ENCODE results near the gene NUF2. TPM values are rescaled to one million over a fixed set of nuclear protein-coding genes. Genes with fewer than 3 reads are reported as not detected.

The NUF2 gene
- total RNA-seq, 1 donor from 2014 or later: 1.2 TPM

GRCh38 chr1:163335216-163335615 lies 13.5 kb downstream of the NUF2 start:
- POLR2A ChIA-PET: no interaction called here
- H3K9me3 Mint-ChIP-seq: peaks cover 5% of the 10 kb centered on the region
- TF ChIP-seq, protein P1, sequence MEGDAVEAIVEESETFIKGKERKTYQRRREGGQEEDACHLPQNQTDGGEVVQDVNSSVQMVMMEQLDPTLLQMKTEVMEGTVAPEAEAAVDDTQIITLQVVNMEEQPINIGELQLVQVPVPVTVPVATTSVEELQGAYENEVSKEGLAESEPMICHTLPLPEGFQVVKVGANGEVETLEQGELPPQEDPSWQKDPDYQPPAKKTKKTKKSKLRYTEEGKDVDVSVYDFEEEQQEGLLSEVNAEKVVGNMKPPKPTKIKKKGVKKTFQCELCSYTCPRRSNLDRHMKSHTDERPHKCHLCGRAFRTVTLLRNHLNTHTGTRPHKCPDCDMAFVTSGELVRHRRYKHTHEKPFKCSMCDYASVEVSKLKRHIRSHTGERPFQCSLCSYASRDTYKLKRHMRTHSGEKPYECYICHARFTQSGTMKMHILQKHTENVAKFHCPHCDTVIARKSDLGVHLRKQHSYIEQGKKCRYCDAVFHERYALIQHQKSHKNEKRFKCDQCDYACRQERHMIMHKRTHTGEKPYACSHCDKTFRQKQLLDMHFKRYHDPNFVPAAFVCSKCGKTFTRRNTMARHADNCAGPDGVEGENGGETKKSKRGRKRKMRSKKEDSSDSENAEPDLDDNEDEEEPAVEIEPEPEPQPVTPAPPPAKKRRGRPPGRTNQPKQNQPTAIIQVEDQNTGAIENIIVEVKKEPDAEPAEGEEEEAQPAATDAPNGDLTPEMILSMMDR (IDR thresholded peaks at IDR 0.05): no peak
- H3K27ac Mint-ChIP-seq: no peak overlapping the region
- peaks cover 3% of the 10 kb centered on the region for H3K36me3 Mint-ChIP-seq (ENCODE audit: low read depth)
- no peak for ATAC-seq (ENCODE audit: low read depth)
- CTCF ChIA-PET: no interaction called here
- intact Hi-C loops (cut with micrococcal nuclease): no loop called here
- H3K4me1 Mint-ChIP-seq: no peaks in the 10 kb centered on the region
- DNase-seq: no peak
- H3K27me3 Mint-ChIP-seq: no peaks in the 10 kb centered on the region
- no peak overlapping the region for H3K4me3 Mint-ChIP-seq

GRCh38 chr1:163337631-163338030 lies 15.9 kb downstream of the NUF2 start:
- DNase-seq: no peak
- Mint-ChIP-seq H3K9me3 (peaks cover 2% of the 10 kb centered on the region), H3K27ac (no peak overlapping the region), H3K4me1 (no peaks in the 10 kb centered on the region), H3K4me3 (no peak overlapping the region), H3K36me3 (ENCODE audit: low read depth) (peaks cover 2% of the 10 kb centered on the region), H3K27me3 (no peaks in the 10 kb centered on the region)
- ATAC-seq (ENCODE audit: low read depth): no peak
- POLR2A ChIA-PET: no interaction called here
- CTCF ChIA-PET: no interaction called here
- TF ChIP-seq, protein P1 (IDR thresholded peaks at IDR 0.05): no peak
- intact Hi-C loops (cut with micrococcal nuclease): no loop called here

DNA sequence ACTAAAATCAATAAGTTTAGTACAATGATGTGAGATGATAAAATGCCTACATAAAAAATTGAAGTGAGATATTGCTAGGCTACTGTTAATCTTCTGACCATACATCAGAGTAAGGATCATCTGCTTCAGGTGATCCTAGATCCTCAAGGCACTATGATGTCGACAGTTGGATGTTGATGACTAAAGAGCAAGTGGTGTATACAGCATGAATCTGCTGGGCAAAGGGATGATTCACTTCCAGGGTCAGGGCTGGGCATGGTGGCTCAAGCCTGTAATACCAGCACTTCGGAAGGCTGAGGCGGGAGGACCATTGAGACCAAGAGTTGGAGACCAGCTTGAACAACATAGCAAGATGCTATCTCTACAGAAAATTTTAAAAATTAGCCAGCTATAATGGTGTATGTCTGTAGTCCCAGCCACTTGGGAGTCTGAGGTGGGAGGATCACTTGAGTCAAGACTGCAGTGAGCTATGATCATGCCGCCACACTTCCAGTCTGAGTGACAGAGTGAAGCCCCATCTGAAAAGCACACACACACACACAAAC lies 24.6 kb downstream of the NUF2 start:
- no peak overlapping the region for H3K27ac Mint-ChIP-seq
- no peaks in the 10 kb centered on the region for H3K36me3 Mint-ChIP-seq (ENCODE audit: low read depth)
- intact Hi-C loops (cut with micrococcal nuclease): no loop called here

DNA sequence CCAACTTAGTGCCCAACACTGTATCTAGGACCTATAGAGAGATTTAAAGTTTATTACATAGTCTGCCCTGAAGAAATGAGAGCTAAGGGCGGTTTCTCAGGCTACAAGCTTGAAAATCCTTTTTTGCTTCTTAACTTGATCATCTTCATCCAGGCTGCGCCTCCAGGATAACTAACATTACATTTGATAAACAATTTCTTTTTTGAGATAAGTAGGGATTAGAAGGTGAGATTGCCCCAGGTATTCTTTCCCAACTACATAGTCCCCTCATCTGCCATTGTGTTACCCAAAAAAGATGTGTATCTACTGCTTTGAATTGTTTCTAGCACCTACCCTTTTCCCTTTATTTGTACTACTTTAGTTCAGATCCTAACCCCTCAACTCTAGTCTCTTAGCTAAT lies 25.4 kb downstream of the NUF2 start:
- Mint-ChIP-seq H3K9me3 (no peaks in the 10 kb centered on the region), H3K36me3 (ENCODE audit: low read depth) (no peaks in the 10 kb centered on the region), H3K27me3 (no peaks in the 10 kb centered on the region), H3K27ac (no peak overlapping the region), H3K4me1 (no peaks in the 10 kb centered on the region), H3K4me3 (no peak overlapping the region)
- DNase-seq: no peak
- intact Hi-C loops (cut with micrococcal nuclease): no loop called here
- POLR2A ChIA-PET: no interaction called here
- ATAC-seq (ENCODE audit: low read depth): no peak
- CTCF ChIA-PET: no interaction called here
- TF ChIP-seq, protein P1 (IDR thresholded peaks at IDR 0.05): no peak

More for the DNA sequence above, 24.6 kb downstream of the NUF2 start:
- ATAC-seq (ENCODE audit: low read depth) (no peak), DNase-seq (no peak)
- no peak overlapping the region for H3K4me3 Mint-ChIP-seq
- TF ChIP-seq, protein P1 (IDR thresholded peaks at IDR 0.05): no peak
- no peaks in the 10 kb centered on the region for H3K4me1 Mint-ChIP-seq
- ChIA-PET POLR2A (no interaction called here), CTCF (no interaction called here)
- H3K9me3 Mint-ChIP-seq: no peaks in the 10 kb centered on the region
- no peaks in the 10 kb centered on the region for H3K27me3 Mint-ChIP-seq

- intact Hi-C loops (cut with micrococcal nuclease): no loop called here
- no peaks in the 10 kb centered on the region for H3K9me3 Mint-ChIP-seq
- no peak for DNase-seq
- H3K27ac Mint-ChIP-seq: no peak overlapping the region
- ATAC-seq (ENCODE audit: low read depth): no peak
- H3K27me3 Mint-ChIP-seq: no peaks in the 10 kb centered on the region
- H3K36me3 Mint-ChIP-seq (ENCODE audit: low read depth): no peaks in the 10 kb centered on the region
- ChIA-PET POLR2A (no interaction called here), CTCF (no interaction called here)
- TF ChIP-seq, protein P1 (IDR thresholded peaks at IDR 0.05): no peak
- no peak overlapping the region for H3K4me3 Mint-ChIP-seq
- no peaks in the 10 kb centered on the region for H3K4me1 Mint-ChIP-seq
Observed at GRCh38 chr1:163351912-163352311, 30.2 kb downstream of the NUF2 start.

Data from activated B cell treated with CpG ODN at 0.5 μM for 24 hours (primary cell).